ENCODE measurements around the gene CLIP4.
"Not testable (repeated sequence)": the region's sequence is repeated elsewhere in the genome, so short reads cannot be mapped to it uniquely, and the experiment has no call there.

CLIP4 gene

GRCh38 chr2:29114946-29115609, at the start of gene CLIP4:
Gene CLIP4, plus strand, starts transcription at chr2:29115415. Its CDS starts 5,974 bp downstream, at chr2:29121389.
- DNase-seq (ENCODE audit: low spot score) = peak; percentile 77

- no peak for DNase-seq (ENCODE audit: low spot score)
These were observed 48.8 kb upstream of the CLIP4 start for GRCh38 chr2:29066271-29066860.

- DNase-seq (ENCODE audit: low spot score) = no peak
These were observed 48.1 kb upstream of the CLIP4 start for GRCh38 chr2:29066997-29067605.

- DNase-seq (ENCODE audit: low spot score) = no peak
These were observed 46.7 kb upstream of the CLIP4 start for GRCh38 chr2:29068513-29068912.

- DNase-seq (ENCODE audit: low spot score) = no peak
These were observed 44.7 kb upstream of the CLIP4 start for GRCh38 chr2:29070526-29070925.

- no peak for DNase-seq (ENCODE audit: low spot score)
These were observed 43.9 kb upstream of the CLIP4 start for GRCh38 chr2:29071032-29071975.

- no peak for DNase-seq (ENCODE audit: low spot score)
These were observed 43.0 kb upstream of the CLIP4 start for GRCh38 chr2:29072251-29072650.

GRCh38 chr2:29072971-29073725, 42.1 kb upstream of the CLIP4 start:
- no peak for DNase-seq (ENCODE audit: low spot score)

- DNase-seq (ENCODE audit: low spot score) = no peak
These were observed 41.3 kb upstream of the CLIP4 start for GRCh38 chr2:29073933-29074332.

- no peak for DNase-seq (ENCODE audit: low spot score)
These were observed 40.8 kb upstream of the CLIP4 start, which contains the start of gene PCARE for GRCh38 chr2:29074411-29074810. Gene PCARE, minus strand, starts transcription at chr2:29074523. Its CDS starts 262 bp downstream, at chr2:29074261.

GRCh38 chr2:29075894-29076705, 39.1 kb upstream of the CLIP4 start:
- DNase-seq (ENCODE audit: low spot score) = no peak

- DNase-seq (ENCODE audit: low spot score) = no peak
These were observed 35.3 kb upstream of the CLIP4 start for GRCh38 chr2:29079887-29080286.

- DNase-seq (ENCODE audit: low spot score) = no peak
These were observed 34.1 kb upstream of the CLIP4 start for GRCh38 chr2:29080886-29081743.

GRCh38 chr2:29082804-29083495, 32.3 kb upstream of the CLIP4 start:
- DNase-seq (ENCODE audit: low spot score) = no peak

GRCh38 chr2:29084554-29084953, 30.7 kb upstream of the CLIP4 start:
- no peak for DNase-seq (ENCODE audit: low spot score)

- not testable (repeated sequence) for DNase-seq (ENCODE audit: low spot score)
These were observed 24.9 kb upstream of the CLIP4 start for GRCh38 chr2:29090311-29090710.

- DNase-seq (ENCODE audit: low spot score) = no peak
These were observed 18.2 kb upstream of the CLIP4 start for GRCh38 chr2:29096969-29097368.

GRCh38 chr2:29097569-29097968, 17.6 kb upstream of the CLIP4 start:
- no peak for DNase-seq (ENCODE audit: low spot score)

- no peak for DNase-seq (ENCODE audit: low spot score)
These were observed 14.7 kb upstream of the CLIP4 start for GRCh38 chr2:29100564-29100963.

Data from iPS-NIHi11 (cell line).